KG1 (cell line): Measurements from ENCODE around the gene GRIN3B.
"Not testable (repeated sequence)": the region's sequence is repeated elsewhere in the genome, so short reads cannot be mapped to it uniquely, and the experiment has no call there.

Experiments
- DNase-seq: peaks from one replicate; lab custom pipeline; 2025; lab: John Stamatoyannopoulos, UW

The GRIN3B gene

DNA sequence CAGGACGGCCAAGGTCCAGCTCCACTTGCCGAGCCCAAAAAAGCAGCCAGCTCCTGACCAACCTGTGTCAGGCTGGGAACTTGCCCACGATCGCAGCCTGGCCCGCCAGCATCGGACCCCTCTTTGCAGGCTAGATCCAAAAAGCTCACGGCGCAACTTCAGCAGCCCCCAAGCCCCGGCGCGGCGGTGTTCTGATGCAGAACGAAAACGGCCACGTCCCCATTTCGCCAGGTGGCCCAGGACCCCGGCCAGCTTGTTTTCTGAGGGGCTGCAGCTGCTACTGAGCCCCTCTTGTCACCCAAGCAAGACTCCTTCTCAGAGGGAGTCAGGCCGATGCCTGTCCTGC lies 19.4 kb downstream of the GRIN3B start:
- DNase-seq: no peak

DNA sequence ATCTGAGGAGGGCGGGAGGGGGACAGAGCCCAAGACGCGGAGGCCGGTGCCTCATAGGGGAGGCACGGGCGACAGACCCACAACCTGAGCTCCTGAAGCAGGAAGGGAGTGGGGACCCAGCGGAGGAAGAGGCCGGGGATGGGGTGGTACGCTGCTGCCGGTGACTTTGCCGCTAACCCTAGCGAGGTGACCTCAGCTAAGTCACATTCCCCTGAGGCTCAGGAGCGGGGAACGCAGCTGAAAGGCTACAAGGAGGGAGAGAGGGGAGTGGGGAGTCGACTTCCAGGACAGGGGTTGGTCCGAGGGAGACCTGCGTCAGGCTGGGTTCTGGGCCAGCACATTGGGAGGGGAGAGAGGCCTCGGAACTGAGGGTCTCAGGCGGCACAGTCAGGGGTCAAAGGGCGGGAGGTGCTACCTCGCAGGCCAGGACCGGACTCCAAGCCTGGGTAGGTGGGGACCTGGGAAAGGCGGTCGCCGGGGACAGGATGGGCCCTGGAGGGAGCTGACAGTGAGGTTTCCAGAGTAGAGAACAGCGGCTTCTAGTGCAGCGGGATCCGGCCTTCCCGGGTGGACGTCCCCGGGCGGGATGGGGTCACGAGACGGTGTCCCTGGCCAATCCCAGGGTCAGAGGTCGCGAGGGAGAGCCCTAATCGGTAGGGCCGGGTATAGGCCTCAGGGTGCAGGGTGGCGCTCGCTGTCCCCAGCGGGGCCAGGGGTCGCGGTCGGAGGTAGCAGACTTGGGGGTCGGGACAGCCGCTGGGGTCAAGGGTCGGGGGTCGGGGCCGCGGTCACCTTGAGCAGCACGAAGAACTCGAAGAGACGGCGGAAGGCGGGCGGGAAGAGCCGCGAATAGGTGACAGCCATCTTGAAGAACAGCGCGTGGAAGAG lies 20.0 kb downstream of the GRIN3B start:
- DNase-seq: no peak

DNA sequence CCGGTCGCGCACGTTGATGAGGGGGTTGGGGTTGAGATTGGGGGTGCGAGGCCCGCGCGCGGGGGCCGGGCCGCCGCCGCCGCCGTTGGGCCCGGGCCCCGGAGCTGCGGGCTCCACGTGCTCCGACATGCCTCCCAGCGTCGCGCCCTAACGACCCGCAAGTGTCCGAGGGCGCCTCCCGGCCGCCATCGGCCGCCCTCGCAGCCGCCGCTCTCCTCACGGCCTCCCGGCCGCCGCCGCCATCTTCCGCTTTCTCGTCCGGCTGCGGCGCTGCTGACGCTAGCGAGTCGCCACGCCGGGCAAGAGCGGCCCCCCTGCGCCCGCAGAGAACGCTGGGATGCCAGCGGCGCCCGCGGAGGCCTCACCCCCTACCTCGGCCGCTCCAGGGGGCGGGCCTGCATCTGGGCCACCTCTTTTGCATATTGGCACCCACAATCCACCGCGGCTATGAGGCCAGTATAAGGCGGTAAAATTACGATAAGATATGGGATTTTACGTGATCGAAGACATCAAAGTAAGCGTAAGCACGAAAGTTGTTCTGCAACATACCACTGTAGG lies 20.7 kb downstream of the GRIN3B start, which contains the start of gene TMEM259:
Gene TMEM259, minus strand, starts transcription at position 256 of the 558 bp plus-strand sequence. Its CDS starts 127 bp downstream, at position 129.
- DNase-seq: peak; percentile 96

DNA sequence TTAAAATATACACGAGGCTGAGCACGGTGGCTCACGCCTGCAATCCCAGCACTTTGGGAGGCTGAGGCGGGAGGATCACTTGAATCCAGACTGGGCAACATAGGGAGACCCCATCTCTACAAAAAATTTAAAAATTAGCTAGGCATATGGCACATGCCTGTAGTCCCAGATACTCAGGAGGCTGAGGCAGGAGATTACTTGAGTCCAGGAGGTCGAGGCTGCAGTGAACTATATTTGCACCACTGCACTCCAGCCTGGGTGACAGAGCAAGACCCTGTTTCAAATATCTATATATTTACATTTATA lies 23.6 kb downstream of the GRIN3B start:
- DNase-seq: not testable (repeated sequence)

DNA sequence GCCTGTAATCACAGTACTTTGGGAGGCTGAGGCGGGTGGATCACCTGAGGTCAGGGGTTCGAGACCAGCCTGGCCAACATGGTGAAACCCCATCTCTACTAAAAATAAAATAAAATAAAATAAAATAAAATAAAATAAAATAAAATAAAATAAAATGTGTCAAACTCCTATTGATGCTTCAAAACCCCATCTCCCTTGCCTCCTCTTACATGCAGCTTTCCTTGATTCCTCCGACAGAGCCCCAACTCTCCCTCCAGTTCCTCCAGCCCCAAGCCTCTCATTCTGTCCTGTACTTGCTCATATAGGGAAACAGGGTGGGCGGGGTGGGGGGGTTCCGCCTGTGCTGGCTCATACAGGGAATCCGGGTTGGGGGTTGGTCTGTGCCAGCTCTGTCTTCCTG lies 24.9 kb downstream of the GRIN3B start:
- not testable (repeated sequence) for DNase-seq

DNA sequence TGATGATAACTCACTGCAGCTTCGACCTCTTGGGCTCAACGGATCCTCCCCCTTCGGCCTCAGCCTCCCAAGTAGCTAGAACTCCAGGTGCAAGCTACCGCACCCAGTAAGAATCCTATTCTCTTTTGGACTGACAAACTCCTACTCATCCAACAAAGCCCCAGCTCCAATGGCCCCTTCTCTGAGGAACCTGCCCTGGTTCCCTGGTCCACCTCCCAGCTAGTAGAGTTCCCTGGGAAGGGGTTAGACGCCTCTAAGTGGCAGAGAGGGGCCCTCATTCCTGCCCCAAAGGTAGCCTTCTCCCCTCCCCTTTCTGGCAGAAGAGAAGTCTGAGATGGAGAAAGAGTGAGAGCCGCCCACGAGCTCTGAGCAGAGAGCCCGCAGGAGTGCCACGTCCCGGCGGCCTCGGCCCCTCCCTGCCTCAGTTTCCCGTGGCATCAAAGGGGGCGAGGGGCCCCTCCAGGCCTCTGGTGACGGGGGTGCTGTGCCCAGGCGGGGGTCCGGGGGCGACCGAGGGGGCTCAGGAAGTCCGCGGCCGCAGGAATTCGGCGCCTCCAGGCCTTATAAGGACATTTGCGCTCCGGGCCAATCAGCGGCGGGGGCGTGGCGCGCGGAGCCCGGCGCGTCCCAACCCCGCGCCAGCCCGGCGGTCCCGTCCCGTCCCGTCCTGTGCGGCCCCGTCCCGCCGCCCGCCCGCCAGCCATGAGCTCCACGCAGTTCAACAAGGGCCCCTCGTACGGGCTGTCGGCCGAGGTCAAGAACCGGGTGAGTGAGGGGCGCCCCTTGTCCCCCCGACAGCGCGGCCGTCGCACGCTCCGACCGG lies 26.0 kb downstream of the GRIN3B start, which contains the start of gene CNN2:
Gene CNN2, plus strand, starts transcription at position 649 of the 823 bp plus-strand sequence. Its CDS starts 54 bp downstream, at position 703.
- peak; percentile 25 for DNase-seq

DNA sequence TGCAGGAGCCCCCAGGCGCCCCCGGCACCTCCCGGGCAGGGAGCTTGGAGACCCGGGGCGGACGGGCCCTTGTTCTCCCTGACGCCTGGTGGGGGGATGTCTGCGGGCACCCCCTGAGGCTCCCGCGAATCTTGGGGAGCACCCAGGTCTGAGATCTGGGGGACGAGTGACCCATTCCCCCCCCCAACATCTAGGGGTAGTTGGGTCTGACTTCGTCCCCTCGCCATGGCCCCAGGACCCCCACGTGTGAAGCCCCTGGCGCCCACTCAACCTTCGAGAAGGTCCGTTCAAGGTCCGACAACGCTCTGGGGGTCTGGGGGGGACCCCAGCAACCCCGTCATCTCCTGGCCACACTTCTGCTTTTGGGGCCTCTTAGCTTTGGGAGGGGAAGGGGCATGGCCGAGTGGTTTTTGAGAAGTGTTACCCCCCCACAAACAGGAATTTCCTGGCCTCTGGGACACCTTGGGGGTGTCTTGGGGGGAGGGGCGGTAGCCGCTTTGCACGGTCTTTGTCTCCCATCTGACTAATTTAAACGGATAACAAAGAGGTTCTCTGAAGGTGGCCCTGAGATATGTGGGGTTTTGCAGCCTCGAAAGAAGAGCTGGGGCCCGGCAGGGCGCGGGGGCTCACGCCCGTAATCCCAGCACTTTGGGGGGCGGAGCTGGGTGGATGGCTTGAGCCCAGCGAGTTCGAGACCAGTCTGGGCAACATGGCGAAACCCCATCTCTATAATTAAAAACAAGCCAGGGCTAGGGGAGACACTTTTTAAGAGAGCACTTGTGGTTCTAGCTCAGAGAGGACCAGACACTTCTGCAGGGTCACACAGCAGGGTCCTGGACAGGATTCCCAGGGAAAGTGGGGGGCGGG lies 26.8 kb downstream of the GRIN3B start:
- DNase-seq: peak; percentile 26

DNA sequence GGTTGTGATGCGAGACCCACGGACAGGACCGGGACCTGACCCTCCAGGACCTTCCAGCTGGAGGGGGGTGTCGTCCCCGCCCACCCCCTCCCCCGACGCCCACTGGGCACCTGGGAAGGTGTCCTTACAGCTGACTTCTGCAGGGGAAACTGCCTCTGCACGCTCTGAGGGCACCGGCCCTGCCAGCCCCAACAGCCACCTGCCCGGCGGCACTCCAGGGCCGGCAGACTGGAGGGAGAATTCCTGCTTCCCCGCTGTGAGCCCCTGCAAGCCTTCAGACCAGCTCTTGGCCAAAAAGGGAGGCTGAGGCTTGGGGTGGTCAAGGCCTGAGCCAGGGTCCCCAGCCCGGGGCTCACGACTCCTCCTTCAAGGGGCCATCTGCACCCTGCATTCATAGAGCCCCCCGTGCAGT lies 27.4 kb downstream of the GRIN3B start:
- DNase-seq: no peak

DNA sequence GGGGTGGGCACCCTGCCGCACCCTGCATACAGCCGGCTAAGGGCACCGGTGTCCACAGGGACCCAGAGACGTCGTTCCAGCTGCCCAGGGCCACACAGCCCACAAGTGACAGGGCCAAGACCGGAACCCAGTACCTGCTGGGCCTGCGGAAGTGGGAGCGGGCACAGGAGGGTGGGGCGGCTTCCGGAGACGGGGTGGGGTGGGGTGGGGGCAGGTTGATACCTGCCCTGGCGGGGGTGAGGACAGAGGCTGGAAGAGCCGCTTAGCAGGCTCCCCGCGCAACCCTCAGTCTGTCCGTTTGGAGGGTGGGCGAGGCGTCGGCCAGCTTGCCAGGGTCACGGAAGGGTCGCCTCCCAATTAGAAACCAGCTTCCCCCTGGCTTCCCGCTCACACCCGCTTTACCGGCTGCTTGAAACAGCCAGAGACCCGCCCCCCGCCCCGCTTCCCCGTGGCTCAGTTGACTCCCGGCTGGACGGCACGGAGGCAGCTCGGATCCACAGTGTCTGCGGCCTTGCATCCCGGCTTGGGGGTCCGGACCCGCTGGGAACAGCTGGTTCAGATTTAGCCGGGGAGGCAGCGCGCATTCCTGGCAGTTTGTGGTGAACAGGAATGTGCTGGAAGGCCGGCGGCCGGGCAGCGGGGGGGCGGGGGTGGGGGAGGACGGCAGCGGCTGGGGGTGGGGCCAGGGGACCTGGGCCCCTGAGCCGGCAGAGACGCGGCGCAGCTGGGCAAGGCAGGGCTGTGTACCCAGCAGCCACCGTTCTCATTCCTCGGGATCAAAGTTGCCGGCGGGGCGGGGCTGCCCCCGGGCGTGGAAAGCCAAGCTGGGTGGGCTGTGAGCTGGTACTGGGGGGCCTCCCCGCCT lies 28.1 kb downstream of the GRIN3B start:
- peak; percentile 10 for DNase-seq

DNA sequence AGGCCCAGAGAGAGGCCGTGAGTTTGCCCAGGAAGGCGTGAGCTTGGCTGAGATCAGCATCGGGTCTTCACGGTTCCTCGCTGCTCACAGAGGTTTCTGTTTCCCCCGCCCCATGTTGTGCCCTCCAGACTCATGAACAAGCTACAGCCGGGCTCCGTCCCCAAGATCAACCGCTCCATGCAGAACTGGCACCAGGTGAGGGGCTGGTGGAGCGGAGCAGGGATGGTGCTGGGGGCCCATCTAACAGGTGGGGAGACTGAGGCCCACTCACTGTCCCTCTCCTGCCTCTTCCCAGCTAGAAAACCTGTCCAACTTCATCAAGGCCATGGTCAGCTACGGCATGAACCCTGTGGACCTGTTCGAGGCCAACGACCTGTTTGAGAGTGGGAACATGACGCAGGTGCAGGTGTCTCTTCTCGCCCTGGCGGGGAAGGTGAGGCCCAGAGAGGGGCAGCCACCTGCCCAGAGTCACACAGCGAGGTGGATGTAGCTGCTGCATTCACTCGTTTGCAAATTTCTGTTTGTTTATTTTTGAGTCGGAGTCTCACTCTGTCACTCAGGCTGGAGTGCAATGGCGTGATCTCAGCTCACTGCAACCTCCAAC lies 32.1 kb downstream of the GRIN3B start:
- no peak for DNase-seq

DNA sequence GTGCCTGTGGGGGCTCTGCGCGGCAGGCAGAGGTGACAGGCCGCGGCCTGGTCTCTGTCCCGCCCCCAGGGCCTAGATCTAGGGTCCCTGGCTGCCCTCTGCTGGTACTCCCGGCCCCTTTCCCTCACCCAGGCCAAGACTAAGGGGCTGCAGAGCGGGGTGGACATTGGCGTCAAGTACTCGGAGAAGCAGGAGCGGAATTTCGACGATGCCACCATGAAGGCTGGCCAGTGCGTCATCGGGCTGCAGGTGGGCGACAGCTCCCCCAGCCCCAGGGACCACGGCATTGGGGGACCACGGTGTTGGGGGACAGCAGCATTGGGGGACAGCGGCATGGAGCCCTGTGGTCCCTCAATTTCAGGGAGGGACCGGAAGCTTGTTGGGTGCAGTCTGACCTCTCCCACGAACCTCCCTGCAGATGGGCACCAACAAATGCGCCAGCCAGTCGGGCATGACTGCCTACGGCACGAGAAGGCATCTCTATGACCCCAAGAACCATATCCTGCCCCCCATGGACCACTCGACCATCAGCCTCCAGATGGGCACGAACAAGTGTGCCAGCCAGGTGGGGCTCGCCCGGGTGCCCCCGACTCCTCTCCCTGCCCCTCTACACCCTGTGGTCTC lies 35.9 kb downstream of the GRIN3B start:
- DNase-seq: no peak

DNA sequence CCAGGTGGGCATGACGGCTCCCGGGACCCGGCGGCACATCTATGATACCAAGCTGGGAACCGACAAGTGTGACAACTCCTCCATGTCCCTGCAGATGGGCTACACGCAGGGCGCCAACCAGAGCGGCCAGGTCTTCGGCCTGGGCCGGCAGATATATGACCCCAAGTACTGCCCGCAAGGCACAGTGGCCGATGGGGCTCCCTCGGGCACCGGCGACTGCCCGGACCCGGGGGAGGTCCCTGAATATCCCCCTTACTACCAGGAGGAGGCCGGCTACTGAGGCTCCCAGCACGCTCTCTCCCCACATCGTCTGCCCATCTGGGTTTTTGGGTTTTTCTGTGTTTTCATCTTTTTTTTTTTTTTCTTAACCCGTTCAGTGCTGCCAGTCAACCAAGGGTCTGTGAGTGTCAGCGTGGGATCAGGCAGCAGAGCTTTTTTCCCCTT lies 37.4 kb downstream of the GRIN3B start:
- no peak for DNase-seq

DNA sequence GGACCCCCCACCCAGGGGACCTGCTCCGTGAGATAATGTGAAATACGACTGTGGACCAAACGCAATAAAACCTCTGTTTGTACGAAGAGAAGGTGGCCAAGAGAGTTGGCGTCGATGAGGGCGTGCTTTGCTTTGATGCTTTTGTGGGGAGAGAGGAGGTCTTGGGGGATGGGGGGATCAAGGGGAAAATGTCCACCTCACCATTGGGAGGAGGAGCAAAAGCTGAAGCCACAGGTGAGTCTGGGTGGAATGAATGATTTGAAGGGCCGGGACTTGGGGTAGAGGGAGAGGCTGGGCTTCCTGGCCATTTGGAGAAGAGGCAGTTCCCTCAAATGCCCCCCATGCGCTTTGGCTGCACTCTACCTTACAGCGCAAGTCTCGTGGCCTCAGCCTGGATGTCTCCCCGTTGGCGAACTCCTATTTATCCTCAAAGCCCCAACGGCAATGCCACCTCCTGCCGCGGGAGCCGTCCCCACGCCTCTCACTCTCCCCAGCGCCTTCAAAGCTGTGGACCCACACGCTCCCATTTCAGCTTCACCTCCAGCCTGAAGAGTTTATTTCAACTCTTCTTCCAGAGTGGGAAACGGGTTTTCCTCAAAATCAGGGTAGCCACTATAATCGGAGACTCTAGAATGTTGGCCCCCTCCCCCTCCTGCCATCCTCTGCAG lies 38.9 kb downstream of the GRIN3B start:
- no peak for DNase-seq

DNA sequence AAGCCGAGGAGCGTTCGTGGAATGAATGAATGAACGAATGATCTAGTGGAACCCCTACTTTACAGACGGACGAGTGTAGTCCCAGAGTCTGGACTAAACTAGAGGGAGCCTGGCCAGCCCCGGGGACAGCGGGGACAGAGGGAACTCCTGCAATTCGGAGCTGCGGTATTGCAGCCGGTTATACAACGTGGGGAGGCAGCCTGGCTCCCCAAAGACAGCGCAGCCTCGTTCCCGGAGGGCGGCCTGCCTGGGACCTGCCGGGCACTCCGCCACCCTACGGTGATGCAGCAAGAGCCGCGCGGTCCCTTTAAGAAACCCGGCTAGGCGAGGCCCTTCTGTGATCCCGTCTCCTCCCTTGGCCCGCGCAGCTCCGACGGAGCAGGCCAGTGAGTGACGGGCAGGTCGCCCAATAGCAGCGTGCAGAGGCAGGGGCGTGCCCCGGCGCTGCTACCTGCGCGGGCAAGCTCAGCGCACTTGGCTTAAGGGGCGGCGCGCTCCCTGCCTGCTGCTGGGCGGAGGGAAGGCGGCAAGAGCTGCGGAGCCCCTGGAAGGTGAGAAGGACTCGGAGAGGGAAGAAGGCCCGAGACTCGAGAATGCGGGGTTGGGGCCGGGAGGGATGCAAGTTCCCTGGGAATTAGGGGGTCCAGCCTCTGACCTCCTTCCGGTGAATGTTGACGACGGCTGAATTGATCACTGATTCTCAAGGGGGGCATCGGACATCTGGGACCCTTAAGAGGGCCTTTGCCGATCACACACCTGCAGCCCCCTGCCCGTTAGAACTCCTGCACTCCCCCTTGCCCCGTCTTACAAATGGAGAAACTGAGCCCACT lies 39.6 kb downstream of the GRIN3B start, which contains the start of gene ABCA7:
Gene ABCA7, plus strand, starts transcription at position 462 of the 830 bp plus-strand sequence. CDS start 1,255 bp downstream, outside the sequence.
- DNase-seq: peak; percentile 89

DNA sequence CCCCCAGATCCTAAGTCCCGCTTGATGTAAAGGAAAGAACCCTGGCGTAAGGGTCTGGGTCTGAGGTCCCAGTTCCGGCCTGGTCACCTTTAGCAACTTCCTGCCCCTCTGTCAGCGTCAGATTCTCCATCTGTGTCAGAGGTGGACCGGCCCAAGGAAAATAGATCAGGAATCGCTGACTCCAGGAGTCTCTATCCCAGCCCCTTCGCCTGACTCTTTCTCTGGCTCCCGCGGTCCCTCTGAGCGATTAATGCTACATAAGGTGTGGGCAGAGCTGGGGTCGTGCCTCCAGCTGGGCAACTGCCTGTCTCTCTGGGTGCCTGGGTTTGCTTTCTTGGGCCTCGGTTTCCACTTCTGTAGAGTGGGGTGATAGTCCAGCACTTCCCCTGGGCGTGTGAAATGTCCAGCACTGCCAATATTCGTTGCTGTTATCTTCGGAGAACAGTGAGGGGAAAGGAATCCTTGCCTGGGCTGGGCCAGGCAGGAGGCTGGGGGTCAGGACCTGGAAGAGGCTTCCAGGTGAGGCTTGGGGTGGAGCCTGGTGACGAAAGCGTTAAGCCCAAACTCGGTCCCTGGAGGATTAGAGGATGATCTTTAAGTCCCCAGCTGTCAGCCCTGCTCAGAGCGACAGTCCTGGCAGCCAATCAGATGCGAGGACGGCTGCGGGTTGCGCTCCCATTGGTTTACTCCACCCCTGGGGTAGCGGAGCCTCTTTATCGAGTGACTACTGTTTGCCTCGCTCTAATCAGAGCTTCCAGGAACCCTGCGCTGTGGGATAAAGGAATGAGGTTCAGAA lies 40.5 kb downstream of the GRIN3B start:
- DNase-seq: peak; percentile 34

DNA sequence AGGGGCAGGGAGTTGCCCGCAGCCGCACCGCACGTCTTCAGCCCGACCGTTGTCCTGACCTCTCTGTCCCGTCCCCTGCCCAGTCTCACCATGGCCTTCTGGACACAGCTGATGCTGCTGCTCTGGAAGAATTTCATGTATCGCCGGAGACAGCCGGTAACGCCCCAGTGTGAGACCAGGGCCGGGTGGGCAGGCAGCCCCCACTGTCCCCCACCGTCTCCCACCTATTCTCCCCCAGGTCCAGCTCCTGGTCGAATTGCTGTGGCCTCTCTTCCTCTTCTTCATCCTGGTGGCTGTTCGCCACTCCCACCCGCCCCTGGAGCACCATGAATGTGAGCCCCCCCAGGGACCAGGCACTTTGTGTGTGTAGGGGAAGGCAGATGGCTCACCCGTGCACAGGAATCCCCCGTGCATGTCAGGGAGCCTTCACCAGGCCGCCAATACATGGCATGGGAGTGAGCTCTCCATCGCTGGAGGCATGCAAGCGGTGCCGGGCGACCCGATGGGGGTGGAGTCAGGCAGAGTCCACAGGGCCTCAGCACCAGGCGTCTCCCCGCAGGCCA lies 41.1 kb downstream of the GRIN3B start:
- no peak for DNase-seq
